ENCODE data around the gene KRTAP3-2. TPM values are rescaled to one million over a fixed set of nuclear protein-coding genes. Genes with fewer than 3 reads are reported as not detected.

The KRTAP3-2 gene
- total RNA-seq, 3 donors from 2014 or later, result not detected

- no peak for DNase-seq (ENCODE audit: low spot score in 2 of 2)
- H3K27ac ChIP-seq, result no peak overlapping the region
- no peaks in the 10 kb centered on the region for H3K27me3 ChIP-seq
- intact Hi-C loops (cut with DNase I; ENCODE audit: low total_unique reads), result loop anchor here (1.0 kb wide), 1 partner anchor 13 kb away; no protein-coding TSS in a partner anchor
- H3K36me3 ChIP-seq, result no peaks in the 10 kb centered on the region
- H3K9me3 ChIP-seq, result no peaks in the 10 kb centered on the region
- H3K4me1 ChIP-seq, result no peaks in the 10 kb centered on the region
- no peak overlapping the region for H3K4me3 ChIP-seq
- no peak for TF ChIP-seq CTCF (IDR thresholded peaks at IDR 0.05)
- no peak for TF ChIP-seq POLR2AphosphoS5 (IDR thresholded peaks at IDR 0.05)
- no peak for TF ChIP-seq POLR2A (IDR thresholded peaks at IDR 0.05)
Observed at GRCh38 chr17:41019415-41019814, 19.7 kb upstream of the KRTAP3-2 start.

- Histone ChIP-seq H3K9me3 (no peaks in the 10 kb centered on the region), H3K27ac (no peak overlapping the region), H3K27me3 (no peaks in the 10 kb centered on the region), H3K4me1 (no peaks in the 10 kb centered on the region), H3K36me3 (no peaks in the 10 kb centered on the region), H3K4me3 (no peak overlapping the region)
- TF ChIP-seq POLR2A (IDR thresholded peaks at IDR 0.05), result no peak
- no peak for TF ChIP-seq CTCF (IDR thresholded peaks at IDR 0.05)
- TF ChIP-seq POLR2AphosphoS5 (IDR thresholded peaks at IDR 0.05), result no peak
- intact Hi-C loops (cut with DNase I; ENCODE audit: low total_unique reads), result no loop called here
- DNase-seq (ENCODE audit: low spot score in 2 of 2), result no peak
Observed at GRCh38 chr17:41018541-41018940, 18.8 kb upstream of the KRTAP3-2 start.

- intact Hi-C loops (cut with DNase I; ENCODE audit: low total_unique reads), result no loop called here
Observed at GRCh38 chr17:41016578-41017215, 17.0 kb upstream of the KRTAP3-2 start.

GRCh38 chr17:41015454-41015853 is 15.7 kb upstream of the KRTAP3-2 start:
- TF ChIP-seq POLR2AphosphoS5 (IDR thresholded peaks at IDR 0.05), result no peak
- no peak for TF ChIP-seq CTCF (IDR thresholded peaks at IDR 0.05)
- no peak for TF ChIP-seq POLR2A (IDR thresholded peaks at IDR 0.05)
- Histone ChIP-seq H3K27me3 (no peaks in the 10 kb centered on the region), H3K9me3 (no peaks in the 10 kb centered on the region), H3K27ac (no peak overlapping the region), H3K4me1 (no peaks in the 10 kb centered on the region), H3K36me3 (no peaks in the 10 kb centered on the region), H3K4me3 (no peak overlapping the region)
- intact Hi-C loops (cut with DNase I; ENCODE audit: low total_unique reads), result no loop called here
- no peak for DNase-seq (ENCODE audit: low spot score in 2 of 2)

More at GRCh38 chr17:41016578-41017215, 17.0 kb upstream of the KRTAP3-2 start:
- Histone ChIP-seq H3K4me1 (no peaks in the 10 kb centered on the region), H3K9me3 (no peaks in the 10 kb centered on the region), H3K27ac (no peak overlapping the region), H3K36me3 (no peaks in the 10 kb centered on the region), H3K4me3 (no peak overlapping the region), H3K27me3 (no peaks in the 10 kb centered on the region)
- no peak for TF ChIP-seq CTCF (IDR thresholded peaks at IDR 0.05)
- DNase-seq (ENCODE audit: low spot score in 2 of 2), result no peak

- no peak for TF ChIP-seq POLR2AphosphoS5 (IDR thresholded peaks at IDR 0.05)
- TF ChIP-seq CTCF (IDR thresholded peaks at IDR 0.05), result no peak
- TF ChIP-seq POLR2A (IDR thresholded peaks at IDR 0.05), result no peak
- Histone ChIP-seq H3K27me3 (no peaks in the 10 kb centered on the region), H3K27ac (no peak overlapping the region), H3K9me3 (no peaks in the 10 kb centered on the region), H3K4me3 (no peak overlapping the region), H3K36me3 (no peaks in the 10 kb centered on the region), H3K4me1 (no peaks in the 10 kb centered on the region)
- DNase-seq (ENCODE audit: low spot score in 2 of 2), result no peak
- intact Hi-C loops (cut with DNase I; ENCODE audit: low total_unique reads), result no loop called here
Observed at GRCh38 chr17:41013606-41014005, 13.9 kb upstream of the KRTAP3-2 start.
